Measurements from ENCODE around the gene TTC16. TPM values are rescaled to one million over a fixed set of nuclear protein-coding genes. Genes with fewer than 3 reads are reported as not detected.

Gene TTC16
- total and polyA plus RNA-seq, 3 donors from 2014 or later, result 25.0 to 46.2 (median 32.7) TPM

- no peaks in the 10 kb centered on the region for H3K9me3 ChIP-seq
- H3K27me3 ChIP-seq, result no peaks in the 10 kb centered on the region
- 70 to 71% methylated on average over 5 of the region's 5 CpGs for WGBS, 2 donors
- H3K4me3 ChIP-seq, result no peak overlapping the region
- H3K36me3 ChIP-seq (ENCODE audit: low read depth, missing control alignments), result no peaks in the 10 kb centered on the region
- intact Hi-C loops (cut with DNase I; ENCODE audit: low total_unique reads), result no loop called here
- H3K4me1 ChIP-seq, result peaks cover 18% of the 10 kb centered on the region
- no peak for DNase-seq
- TF ChIP-seq POLR2A (IDR thresholded peaks at IDR 0.05) (no peak), CTCF (IDR thresholded peaks at IDR 0.05) (no peak)
- no peak overlapping the region for H3K27ac ChIP-seq
Measured at GRCh38 chr9:127700594-127701255, 15.2 kb upstream of the TTC16 start.

GRCh38 chr9:127703289-127703946 is 12.5 kb upstream of the TTC16 start:
- 84 to 86% methylated on average over 7 to 9 of the region's 9 CpGs for WGBS, 2 donors
- Histone ChIP-seq H3K4me1 (peaks cover 16% of the 10 kb centered on the region), H3K27ac (no peak overlapping the region), H3K27me3 (no peaks in the 10 kb centered on the region), H3K9me3 (no peaks in the 10 kb centered on the region), H3K4me3 (no peak overlapping the region), H3K36me3 (ENCODE audit: low read depth, missing control alignments) (no peaks in the 10 kb centered on the region)
- no peak for DNase-seq
- no peak for TF ChIP-seq POLR2A (IDR thresholded peaks at IDR 0.05)
- no peak for TF ChIP-seq CTCF (IDR thresholded peaks at IDR 0.05)
- intact Hi-C loops (cut with DNase I; ENCODE audit: low total_unique reads), result no loop called here

- Histone ChIP-seq H3K9me3 (no peaks in the 10 kb centered on the region), H3K27ac (no peak overlapping the region), H3K36me3 (ENCODE audit: low read depth, missing control alignments) (no peaks in the 10 kb centered on the region), H3K4me1 (peaks cover 5% of the 10 kb centered on the region), H3K27me3 (no peaks in the 10 kb centered on the region), H3K4me3 (no peak overlapping the region)
- no peak for DNase-seq
- TF ChIP-seq CTCF (IDR thresholded peaks at IDR 0.05), result no peak
- TF ChIP-seq POLR2A (IDR thresholded peaks at IDR 0.05), result no peak
- intact Hi-C loops (cut with DNase I; ENCODE audit: low total_unique reads), result no loop called here
- WGBS, 2 donors, result 77% methylated on average over 7 to 12 of the region's 12 CpGs
Measured at GRCh38 chr9:127705577-127706379, 10.1 kb upstream of the TTC16 start.

GRCh38 chr9:127706836-127707241 is 9.0 kb upstream of the TTC16 start, which contains the start of gene CFAP157:
Gene CFAP157 (plus strand): TSS chr9:127706988. CDS start chr9:127707032, 44 bp downstream.
- H3K4me3 ChIP-seq, result no peak within 1 kb of the TSS
- 81 to 86% methylated on average over 9 to 11 of the region's 11 CpGs for WGBS, 2 donors
- peaks cover 15% of the 10 kb centered on the region for H3K4me1 ChIP-seq
- intact Hi-C loops (cut with DNase I; ENCODE audit: low total_unique reads), result no loop called here
- DNase-seq, result no peak
- H3K9me3 ChIP-seq, result no peaks in the 10 kb centered on the region
- TF ChIP-seq CTCF (IDR thresholded peaks at IDR 0.05), result no peak
- TF ChIP-seq POLR2A (IDR thresholded peaks at IDR 0.05), result no peak
- H3K36me3 ChIP-seq (ENCODE audit: low read depth, missing control alignments), result no peaks in the 10 kb centered on the region
- H3K27ac ChIP-seq, result no peak within 1 kb of the TSS
- no peaks in the 10 kb centered on the region for H3K27me3 ChIP-seq
